ENCODE measurements around the gene DPH5. TPM values are rescaled to one million over a fixed set of nuclear protein-coding genes. Genes with fewer than 3 reads are reported as not detected.

Gene DPH5
- total RNA-seq, 4 donors from 2014 or later, result 13.8 to 32.8 (median 23.6) TPM

DNA sequence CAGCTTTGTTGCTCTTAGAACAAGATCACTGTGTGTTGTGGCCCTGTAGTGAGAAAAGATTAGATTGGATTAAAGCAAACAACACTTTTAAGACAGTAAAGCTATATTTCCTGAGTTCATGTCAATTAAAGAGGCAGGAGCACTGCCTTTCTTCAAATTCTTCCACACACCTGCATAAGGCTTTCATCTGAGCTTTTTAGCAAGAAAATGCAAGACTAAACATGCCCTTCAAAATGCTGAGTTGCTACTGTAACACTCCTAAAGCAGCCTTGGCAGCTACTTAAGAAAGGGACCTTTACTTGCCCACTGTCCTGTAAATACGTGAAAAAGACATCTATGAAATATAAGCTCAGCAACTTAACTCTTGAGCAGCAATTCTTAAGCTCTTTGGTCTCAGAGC, 11.8 kb downstream of the DPH5 start:
- TF ChIP-seq CTCF (IDR thresholded peaks at IDR 0.05), result no peak
- TF ChIP-seq POLR2A (IDR thresholded peaks at IDR 0.05), result no peak
- 79 to 84% methylated on average over 1 of the region's 1 CpG for WGBS, 2 donors
- Histone ChIP-seq H3K36me3 (no peaks in the 10 kb centered on the region), H3K4me1 (no peaks in the 10 kb centered on the region), H3K4me3 (replicated peaks in 1 of 3) (no peak overlapping the region), H3K27me3 (no peaks in the 10 kb centered on the region), H3K9me3 (no peaks in the 10 kb centered on the region), H3K27ac (no peak overlapping the region)
- no peak for DNase-seq
- intact Hi-C loops (cut with DNase I), result no loop called here

GRCh38 chr1:101008229-101008834, 17.3 kb downstream of the DPH5 start:
- no peaks in the 10 kb centered on the region for H3K4me1 ChIP-seq
- intact Hi-C loops (cut with DNase I), result no loop called here
- H3K4me3 ChIP-seq (replicated peaks in 1 of 3), result no peak overlapping the region
- no peak for DNase-seq
- H3K9me3 ChIP-seq, result no peaks in the 10 kb centered on the region
- no peaks in the 10 kb centered on the region for H3K36me3 ChIP-seq
- WGBS, 2 donors, result 89 to 91% methylated on average over 3 of the region's 3 CpGs
- no peaks in the 10 kb centered on the region for H3K27me3 ChIP-seq
- TF ChIP-seq POLR2A (IDR thresholded peaks at IDR 0.05), result no peak
- TF ChIP-seq CTCF (IDR thresholded peaks at IDR 0.05), result no peak
- H3K27ac ChIP-seq, result no peak overlapping the region

DNA sequence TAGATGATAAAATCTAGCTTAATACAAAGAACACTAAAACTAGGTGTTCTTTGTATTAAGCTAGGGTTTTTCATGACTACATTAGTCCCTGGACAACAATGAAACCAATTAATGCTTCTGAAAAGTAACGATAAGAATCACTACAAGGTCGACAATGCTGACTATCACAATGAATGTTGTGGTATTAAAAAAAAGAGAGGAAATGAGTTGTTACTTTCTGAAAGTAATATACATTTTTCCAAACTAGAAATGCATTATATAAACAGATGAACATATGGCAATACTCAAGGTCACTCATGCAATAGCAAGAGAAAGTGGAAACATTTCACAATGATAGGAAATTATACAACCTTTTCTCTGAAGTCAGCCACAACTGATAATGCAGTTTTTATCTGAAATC, 19.0 kb downstream of the DPH5 start:
- Histone ChIP-seq H3K36me3 (no peaks in the 10 kb centered on the region), H3K4me3 (replicated peaks in 1 of 3) (no peak overlapping the region), H3K9me3 (no peaks in the 10 kb centered on the region), H3K27me3 (no peaks in the 10 kb centered on the region), H3K4me1 (peaks cover 0 to 9% of the 10 kb centered on the region in 2 donors), H3K27ac (no peak overlapping the region)
- TF ChIP-seq CTCF (IDR thresholded peaks at IDR 0.05), result no peak
- no peak for TF ChIP-seq POLR2A (IDR thresholded peaks at IDR 0.05)
- DNase-seq, result no peak
- intact Hi-C loops (cut with DNase I), result no loop called here
- 84 to 89% methylated on average over 2 of the region's 2 CpGs for WGBS, 2 donors

DNA sequence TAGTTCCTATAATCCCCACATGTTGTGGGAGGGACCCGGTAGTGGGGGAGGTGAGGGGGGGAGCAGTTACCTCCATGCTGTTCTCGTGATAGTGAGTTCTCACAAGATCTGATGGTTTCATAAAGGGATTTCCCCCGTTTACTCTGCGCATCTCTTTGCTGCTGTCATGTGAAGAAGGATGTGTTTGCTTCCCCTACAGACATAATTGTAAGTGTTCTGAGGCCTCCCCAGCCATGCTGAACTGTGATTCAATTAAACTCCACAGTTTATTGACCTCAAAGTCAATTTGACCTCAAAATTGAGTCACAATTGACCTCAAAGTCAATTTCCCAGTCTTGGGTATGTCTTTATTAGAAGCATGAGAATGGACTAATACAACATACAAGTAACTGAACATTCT, 19.7 kb downstream of the DPH5 start:
- WGBS, 2 donors, result 93 to 95% methylated on average over 4 of the region's 4 CpGs
- H3K27me3 ChIP-seq, result no peaks in the 10 kb centered on the region
- peaks cover 0 to under 1% of the 10 kb centered on the region in 2 donors for H3K36me3 ChIP-seq
- DNase-seq, result no peak
- intact Hi-C loops (cut with DNase I), result no loop called here
- peaks cover 0 to 9% of the 10 kb centered on the region in 2 donors for H3K4me1 ChIP-seq
- H3K4me3 ChIP-seq (replicated peaks in 1 of 3), result no peak overlapping the region
- H3K27ac ChIP-seq, result no peak overlapping the region
- TF ChIP-seq POLR2A (IDR thresholded peaks at IDR 0.05) (no peak), CTCF (IDR thresholded peaks at IDR 0.05) (no peak)
- no peaks in the 10 kb centered on the region for H3K9me3 ChIP-seq

DNA sequence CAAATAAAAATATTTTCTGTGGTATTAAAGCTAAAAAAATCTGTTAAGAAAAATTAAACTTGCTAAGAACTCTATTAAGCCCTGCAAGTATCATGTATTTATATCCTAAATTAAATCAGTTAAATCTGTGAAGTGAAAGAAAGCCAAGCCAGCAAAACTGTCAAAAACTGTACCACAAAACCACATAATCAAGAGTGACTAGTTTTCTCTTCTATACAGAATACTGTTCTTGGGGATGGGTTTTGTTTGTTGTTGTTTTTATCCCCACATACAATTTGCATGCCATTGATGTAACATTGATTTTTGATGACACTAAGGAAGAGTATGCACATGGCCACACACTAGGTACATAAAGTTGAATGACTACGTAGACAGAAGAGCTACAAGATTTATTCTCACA, 20.4 kb downstream of the DPH5 start:
- TF ChIP-seq CTCF (IDR thresholded peaks at IDR 0.05) (no peak), POLR2A (IDR thresholded peaks at IDR 0.05) (no peak)
- DNase-seq, result no peak
- WGBS, 2 donors, result 98% methylated on average over 1 of the region's 1 CpG
- peaks cover 0 to 9% of the 10 kb centered on the region in 2 donors for H3K4me1 ChIP-seq
- no peaks in the 10 kb centered on the region for H3K27me3 ChIP-seq
- intact Hi-C loops (cut with DNase I), result no loop called here
- H3K27ac ChIP-seq, result no peak overlapping the region
- H3K36me3 ChIP-seq, result peaks cover 0 to 3% of the 10 kb centered on the region in 2 donors
- H3K9me3 ChIP-seq, result no peaks in the 10 kb centered on the region
- H3K4me3 ChIP-seq (replicated peaks in 1 of 3), result no peak overlapping the region
